Fibroblast of pulmonary artery (primary cell): ENCODE data around the gene SEPHS2.

Experiments
- DNase-seq: peaks from one replicate; pipeline ENCODE4 v3.0.0-alpha.2; 2010; ENCODE audit warnings: low read depth
- H3K4me3 ChIP-seq: replicated peaks from 2 replicates; pipeline ENCODE4 v1.5.1; 2011; ENCODE audit warnings: low read depth, mild to moderate bottlenecking, control low read depth, low read length, moderate library complexity
- CTCF ChIP-seq: IDR thresholded peaks from 2 replicates; pipeline ENCODE4 v1.5.1; 2011; ENCODE audit warnings: mild to moderate bottlenecking, control low read depth, low read length, inconsistent platforms; ENCODE audit errors: missing control alignments

SEPHS2 gene

GRCh38 chr16:30476991-30477390 is 31.3 kb upstream of the SEPHS2 start:
- DNase-seq = no peak
- TF ChIP-seq CTCF = no peak
- no peak overlapping the region for H3K4me3 ChIP-seq

GRCh38 chr16:30474684-30475083 is 29.0 kb upstream of the SEPHS2 start:
- DNase-seq = no peak
- no peak overlapping the region for H3K4me3 ChIP-seq
- TF ChIP-seq CTCF = no peak

- DNase-seq = no peak
- H3K4me3 ChIP-seq = no peak overlapping the region
- no peak for TF ChIP-seq CTCF
Measured at GRCh38 chr16:30474074-30474452, 28.4 kb upstream of the SEPHS2 start.

GRCh38 chr16:30473231-30474073 is 27.8 kb upstream of the SEPHS2 start:
- DNase-seq = no peak
- TF ChIP-seq CTCF = no peak
- H3K4me3 ChIP-seq = no peak overlapping the region

GRCh38 chr16:30472328-30472942 is 26.8 kb upstream of the SEPHS2 start, which contains the start of gene ITGAL:
Gene ITGAL (plus strand): TSS chr16:30472742. CDS start chr16:30472838, 96 bp downstream.
- DNase-seq = no peak
- no peak within 1 kb of the TSS for H3K4me3 ChIP-seq
- TF ChIP-seq CTCF = no peak

- no peak for TF ChIP-seq CTCF
- DNase-seq = no peak
- no peak overlapping the region for H3K4me3 ChIP-seq
Measured at GRCh38 chr16:30470632-30470995, 24.9 kb upstream of the SEPHS2 start.

GRCh38 chr16:30470170-30470512 is 24.5 kb upstream of the SEPHS2 start:
- no peak for TF ChIP-seq CTCF
- no peak for DNase-seq
- H3K4me3 ChIP-seq = no peak overlapping the region
